Motor neuron (in vitro differentiated cells): ENCODE results near the gene CPLANE1. TPM values are rescaled to one million over a fixed set of nuclear protein-coding genes. Genes with fewer than 3 reads are reported as not detected.
"Not testable (repeated sequence)": the region's sequence is repeated elsewhere in the genome, so short reads cannot be mapped to it uniquely, and the experiment has no call there.

Experiments used
- ATAC-seq, 8 experiments: fragments of 200-7000 bp; cut with Tn5 transposase; replicated peaks in 6 of 8; 2 replicates each; pipeline ENCODE4 v1.8.0; 2021; ENCODE audit warnings: mild to moderate bottlenecking in 8 of 8, moderate library complexity in 8 of 8
- H3K27ac ChIP-seq, 2 donors: fragments of 250-450 bp; sonication (Bioruptor Pico); 2 replicates each; pipeline ENCODE4 v1.9.0; 2021; ENCODE audit warnings: antibody characterized with exemption in 2 of 2, mild to moderate bottlenecking in 2 of 2, moderate library complexity in 1 of 2
- H3K4me1 ChIP-seq, 2 donors: fragments of 250-450 bp; sonication (Bioruptor Pico); replicated peaks in 1 of 2; 2 replicates each; pipeline ENCODE4 v1.6.1; 2021; ENCODE audit warnings: antibody characterized with exemption in 2 of 2, mild to moderate bottlenecking in 2 of 2, moderate library complexity in 1 of 2
- H3K4me3 ChIP-seq, 5 donors: fragments of 250-450 bp; sonication (Bioruptor Pico); 2 replicates each; pipeline ENCODE4 v1.9.0; 2021; ENCODE audit warnings: antibody characterized with exemption in 5 of 5, mild to moderate bottlenecking in 5 of 5, moderate library complexity in 4 of 5
- WGBS, 10 experiments: fragments of 450-650 bp; shearing (Covaris generic); methylation state at CpG; one replicate each; pipeline ENCODE4 v1.0.0; 2022; 5-methylcytosine and 5-hydroxymethylcytosine counted together
- in situ Hi-C, 9 experiments: fragments of 400-800 bp; cut with MboI; loops; one replicate each; pipeline ENCODE4 v1.15.0; 2021; ENCODE audit warnings: low sequenced_read_pairs in 9 of 9, low pct_unique_long_range_greater_than_20kb in 2 of 9; ENCODE audit not compliant: unreplicated experiment in 9 of 9
- total RNA-seq, 8 experiments: library from RNA; unstranded; fragments of 300-600 nt; gene quantifications; 2 replicates each; pipeline versions ENCODE4 v1.2.3 to v1.2.4, GENCODE V29; 2022

CPLANE1 gene
- total RNA-seq, 8 experiments from 2014 or later = 11.1 to 38.5 (median 22.0) TPM

GRCh38 chr5:37103302-37103701, 145.9 kb downstream of the CPLANE1 start:
- no peak for ATAC-seq

GRCh38 chr5:37099267-37099666, 149.9 kb downstream of the CPLANE1 start:
- in situ Hi-C loops, ATAC-seq, H3K4me1 ChIP-seq, H3K4me3 ChIP-seq, H3K27ac ChIP-seq: not testable (repeated sequence)
- WGBS, 10 experiments = 33 to 100% (median 94%) methylated on average over 1 to 5 of the region's 5 CpGs

More at GRCh38 chr5:37103302-37103701, 145.9 kb downstream of the CPLANE1 start:
- WGBS, 10 experiments = 58 to 100% (median 100%) methylated on average over 1 to 2 of the region's 2 CpGs; no CpG with 5 or more reads in 3 of the 10 experiments
- in situ Hi-C loops = no loop called here
- H3K4me3 ChIP-seq = no peak overlapping the region
- H3K4me1 ChIP-seq = no peaks in the 10 kb centered on the region
- no peak overlapping the region for H3K27ac ChIP-seq

DNA sequence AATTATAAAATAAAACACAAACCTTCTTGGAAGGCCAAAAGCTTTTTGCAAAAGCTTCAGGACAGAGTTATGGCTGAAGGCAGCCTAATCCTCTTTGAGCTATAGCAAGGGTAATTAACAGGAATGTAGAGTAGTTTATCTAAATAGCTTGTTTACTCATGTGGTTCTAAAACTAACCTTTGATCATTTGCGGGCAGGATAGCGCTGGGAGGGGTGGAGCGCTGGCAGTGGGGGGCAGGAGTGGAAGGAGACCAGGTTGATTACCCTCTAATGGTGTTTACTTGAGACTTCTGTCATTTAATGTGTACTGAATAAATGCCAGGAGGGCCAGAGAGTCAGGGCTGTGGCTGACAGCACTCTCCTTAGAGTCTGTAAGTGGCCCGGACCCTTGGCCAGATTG, 155.4 kb downstream of the CPLANE1 start:
- H3K27ac ChIP-seq, in situ Hi-C loops, H3K4me3 ChIP-seq, ATAC-seq: not testable (repeated sequence)
- peaks cover 11 to 19% of the 10 kb centered on the region in 2 donors for H3K4me1 ChIP-seq
- WGBS, 10 experiments = 37 to 100% (median 85%) methylated on average over 1 to 4 of the region's 4 CpGs; no CpG with 5 or more reads in 3 of the 10 experiments

DNA sequence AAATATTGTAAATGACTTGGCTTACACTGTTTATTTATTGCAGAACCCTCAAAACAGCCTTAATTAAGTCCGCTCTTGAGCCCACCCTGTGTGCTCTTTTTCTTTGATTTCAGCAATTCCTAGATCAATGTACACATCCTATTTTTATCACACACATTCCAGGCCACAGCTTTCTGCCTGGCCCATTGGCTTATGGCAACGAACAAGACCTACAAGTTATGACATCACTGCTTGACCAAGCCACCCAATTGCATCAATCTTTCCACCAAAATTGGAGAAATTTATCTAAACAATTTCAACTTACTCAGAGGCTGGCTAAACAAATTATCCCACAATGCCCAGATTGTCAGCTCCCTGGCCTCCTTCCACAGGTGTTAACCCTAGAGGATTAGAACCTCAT, 158.4 kb downstream of the CPLANE1 start:
- in situ Hi-C loops = no loop called here
- H3K4me1 ChIP-seq = peaks cover 11 to 19% of the 10 kb centered on the region in 2 donors
- no peak overlapping the region for H3K27ac ChIP-seq
- WGBS, 10 experiments = 50 to 100% (median 79%) methylated on average over 1 to 2 of the region's 2 CpGs; no CpG with 5 or more reads in 2 of the 10 experiments
- ATAC-seq = no peak
- no peak overlapping the region for H3K4me3 ChIP-seq

DNA sequence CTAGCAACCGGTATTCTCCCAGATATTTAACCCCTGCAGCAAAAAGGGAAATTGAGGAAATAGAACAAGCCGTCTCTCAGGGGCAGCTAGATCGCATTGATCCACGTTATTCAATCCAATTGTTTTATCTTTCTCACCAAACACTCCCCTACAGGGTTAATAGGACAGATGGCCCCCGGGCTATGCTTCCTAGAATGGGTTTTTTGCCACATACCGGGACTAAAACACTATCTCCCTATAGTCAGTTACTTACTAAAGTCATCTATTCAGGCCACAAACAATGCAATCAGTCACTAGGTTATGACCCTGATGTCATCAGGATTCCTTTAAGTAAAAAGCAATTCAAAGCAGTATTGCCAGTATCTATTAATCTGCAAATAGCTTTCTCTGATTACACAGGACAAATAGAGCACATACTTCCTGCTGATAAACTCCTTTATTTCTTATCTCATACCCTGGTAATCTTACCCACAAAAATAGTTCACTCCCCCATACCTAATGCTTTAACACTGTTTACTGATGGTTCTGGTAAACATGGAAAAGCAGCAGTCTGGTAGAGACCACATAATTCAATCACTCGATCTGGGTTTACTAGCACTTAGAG, 159.0 kb downstream of the CPLANE1 start:
- 4 to 53% (median 37%) methylated on average over 1 to 7 of the region's 7 CpGs for WGBS, 10 experiments
- ATAC-seq = no peak
- H3K27ac ChIP-seq = no peak overlapping the region
- in situ Hi-C loops = no loop called here
- peaks cover 11 to 19% of the 10 kb centered on the region in 2 donors for H3K4me1 ChIP-seq
- no peak overlapping the region for H3K4me3 ChIP-seq

GRCh38 chr5:37088009-37088408, 161.2 kb downstream of the CPLANE1 start:
- in situ Hi-C loops = no loop called here
- H3K4me1 ChIP-seq = peaks cover 11 to 19% of the 10 kb centered on the region in 2 donors
- H3K27ac ChIP-seq = no peak overlapping the region
- H3K4me3 ChIP-seq = no peak overlapping the region
- ATAC-seq = no peak
- WGBS, 10 experiments = 73 to 100% (median 90%) methylated on average over 1 to 6 of the region's 6 CpGs

DNA sequence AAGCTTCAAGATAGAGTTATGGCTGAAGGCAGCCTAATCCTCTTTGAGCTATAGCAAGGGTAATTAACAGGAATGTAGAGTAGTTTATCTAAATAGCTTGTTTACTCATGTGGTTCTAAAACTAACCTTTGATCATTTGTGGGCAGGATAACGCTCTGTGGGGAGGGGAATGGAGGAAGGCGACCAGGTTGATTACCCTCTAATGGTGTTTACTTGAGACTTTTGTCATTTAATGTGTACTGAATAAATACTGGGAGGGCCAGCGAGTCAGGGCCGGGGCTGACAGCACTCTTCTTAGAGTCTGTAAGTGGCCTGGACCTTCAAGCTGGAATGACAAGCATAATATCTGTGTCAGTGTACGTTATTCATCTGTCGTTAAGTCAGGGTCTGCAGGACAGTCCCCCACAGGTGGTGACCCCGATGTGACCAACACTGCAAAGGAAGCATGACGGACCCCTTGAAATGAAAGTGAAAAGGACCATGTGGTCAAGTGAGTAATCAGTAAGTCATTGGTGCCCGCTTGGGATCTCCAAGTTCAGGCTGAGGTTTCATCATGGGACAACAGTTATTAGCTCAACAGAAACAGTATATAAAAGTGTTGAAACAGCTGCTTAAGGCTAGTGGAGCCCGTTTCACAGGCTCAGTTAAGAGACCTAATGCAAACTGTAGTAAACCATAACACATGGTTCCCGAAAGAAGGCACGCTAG, 162.6 kb downstream of the CPLANE1 start:
- H3K27ac ChIP-seq = no peak overlapping the region
- no peak overlapping the region for H3K4me3 ChIP-seq
- in situ Hi-C loops = no loop called here
- H3K4me1 ChIP-seq = peaks cover 11 to 19% of the 10 kb centered on the region in 2 donors
- WGBS, 10 experiments = 59 to 100% (median 81%) methylated on average over 1 to 9 of the region's 12 CpGs
- ATAC-seq = no peak

GRCh38 chr5:37086026-37086425, 163.2 kb downstream of the CPLANE1 start:
- 17 to 100% (median 83%) methylated on average over 1 of the region's 1 CpG; no CpG with 5 or more reads in 5 of the 10 experiments for WGBS, 10 experiments
- H3K27ac ChIP-seq, H3K4me3 ChIP-seq, in situ Hi-C loops, ATAC-seq: not testable (repeated sequence)
- H3K4me1 ChIP-seq = peaks cover 11 to 19% of the 10 kb centered on the region in 2 donors

- in situ Hi-C loops, H3K27ac ChIP-seq, ATAC-seq, H3K4me3 ChIP-seq, H3K4me1 ChIP-seq: not testable (repeated sequence)
- 33 to 100% (median 47%) methylated on average over 1 to 2 of the region's 2 CpGs; no CpG with 5 or more reads in 6 of the 10 experiments for WGBS, 10 experiments
Measured at GRCh38 chr5:37082977-37083376, 166.2 kb downstream of the CPLANE1 start.

DNA sequence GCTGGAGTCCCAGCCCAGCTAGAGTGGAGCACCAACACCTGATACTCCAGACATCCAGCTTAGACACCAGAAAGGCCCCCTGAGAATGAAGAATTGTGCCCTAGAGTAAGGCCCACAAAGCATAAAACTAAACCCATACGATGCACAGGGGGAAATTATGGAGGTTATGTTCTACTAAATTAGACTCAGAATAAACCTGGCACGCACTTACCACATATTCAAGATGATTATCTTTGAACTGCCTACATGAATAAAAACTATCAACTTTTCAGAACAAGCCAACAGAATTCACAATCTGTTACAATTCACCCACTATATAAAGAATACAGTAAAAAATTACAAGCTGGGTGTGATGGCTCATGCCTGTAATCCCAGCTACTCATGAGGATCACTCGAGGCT, 168.5 kb downstream of the CPLANE1 start:
- in situ Hi-C loops = no loop called here
- Histone ChIP-seq H3K4me3 (no peak overlapping the region), H3K27ac (no peak overlapping the region), H3K4me1 (no peaks in the 10 kb centered on the region)
- WGBS, 10 experiments = 26 to 100% (median 80%) methylated on average over 1 to 3 of the region's 3 CpGs; no CpG with 5 or more reads in 1 of the 10 experiments
- peak in 1 of 8 experiments; percentile 88 for ATAC-seq

- Histone ChIP-seq H3K27ac (no peak overlapping the region), H3K4me3 (no peak overlapping the region), H3K4me1 (no peaks in the 10 kb centered on the region)
- ATAC-seq = peak in 3 of 8 experiments; percentile 16 to 77 (median 68)
- in situ Hi-C loops = no loop called here
- WGBS, 10 experiments = 11 to 100% (median 80%) methylated on average over 1 of the region's 1 CpG; no CpG with 5 or more reads in 1 of the 10 experiments
Measured at GRCh38 chr5:37077146-37077545, 172.0 kb downstream of the CPLANE1 start.

DNA sequence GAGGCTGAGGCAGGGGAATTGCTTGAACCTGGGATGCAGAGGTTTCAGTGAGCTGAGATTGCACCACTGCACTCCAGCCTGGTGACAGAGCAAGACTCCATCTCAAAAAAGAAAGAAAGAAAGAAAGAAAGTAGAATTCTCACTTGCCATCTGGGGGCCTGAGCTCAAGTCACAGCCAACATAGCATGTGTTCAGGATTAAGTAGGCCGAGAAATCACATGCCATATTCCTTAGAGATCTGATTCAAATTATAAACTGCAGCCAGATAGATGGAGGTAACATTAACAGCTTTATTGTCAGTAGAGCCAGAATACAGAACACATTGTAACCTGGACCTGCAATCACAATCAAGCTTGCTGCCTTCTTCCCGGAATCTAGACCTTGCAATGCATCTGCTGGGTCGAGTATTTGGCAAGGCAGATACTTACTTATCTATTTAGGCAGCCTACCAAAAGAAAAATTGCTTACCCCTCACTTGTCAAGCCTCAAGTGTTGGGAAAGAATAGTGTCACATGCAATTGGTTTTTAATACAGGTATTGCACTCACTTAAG, 173.7 kb downstream of the CPLANE1 start:
- WGBS, 10 experiments = 17 to 100% (median 93%) methylated on average over 1 to 3 of the region's 3 CpGs; no CpG with 5 or more reads in 4 of the 10 experiments
- no peak for ATAC-seq
- Histone ChIP-seq H3K4me1 (no peaks in the 10 kb centered on the region), H3K27ac (no peak overlapping the region), H3K4me3 (no peak overlapping the region)
- in situ Hi-C loops = no loop called here

GRCh38 chr5:37071901-37072581, 177.1 kb downstream of the CPLANE1 start:
- peak in 1 of 8 experiments; percentile 11 for ATAC-seq
- in situ Hi-C loops = no loop called here
- Histone ChIP-seq H3K27ac (no peak overlapping the region), H3K4me3 (no peak overlapping the region), H3K4me1 (no peaks in the 10 kb centered on the region)
- whole genome bisulfite sequencing, 10 experiments = 10 to 100% (median 100%) methylated on average over 1 of the region's 1 CpG; no CpG with 5 or more reads in 1 of the 10 experiments
